Stomach (tissue), 4 donors: ENCODE results near the gene CREB5.

Source experiments
- POLR2A ChIP-seq, 4 donors: fragments of 450-650 bp; IDR thresholded peaks; one replicate each; pipeline ENCODE4 v1.6.1; 2016; ENCODE audit warnings: antibody characterized with exemption in 4 of 4, control low read depth in 2 of 4, mild to moderate bottlenecking in 1 of 4, moderate library complexity in 1 of 4
- POLR2AphosphoS5 ChIP-seq, 3 donors: sonication (generic); formaldehyde crosslinking; IDR thresholded peaks; one replicate each; pipeline ENCODE4 v1.6.1; 2016; ENCODE audit warnings: antibody characterized with exemption in 3 of 3
- TF ChIP-seq, protein P1 (sequence below), 7 experiments: fragments of 450-650 bp in 4 of 7; fragments of 200-600 bp in 3 of 7; sonication (generic) in 3 of 7; IDR thresholded peaks; one replicate each; pipeline ENCODE4 v1.5.1; 2016 to 2019; ENCODE audit warnings: antibody characterized with exemption in 7 of 7, control low read depth in 2 of 7, mild to moderate bottlenecking in 1 of 7

DNA sequence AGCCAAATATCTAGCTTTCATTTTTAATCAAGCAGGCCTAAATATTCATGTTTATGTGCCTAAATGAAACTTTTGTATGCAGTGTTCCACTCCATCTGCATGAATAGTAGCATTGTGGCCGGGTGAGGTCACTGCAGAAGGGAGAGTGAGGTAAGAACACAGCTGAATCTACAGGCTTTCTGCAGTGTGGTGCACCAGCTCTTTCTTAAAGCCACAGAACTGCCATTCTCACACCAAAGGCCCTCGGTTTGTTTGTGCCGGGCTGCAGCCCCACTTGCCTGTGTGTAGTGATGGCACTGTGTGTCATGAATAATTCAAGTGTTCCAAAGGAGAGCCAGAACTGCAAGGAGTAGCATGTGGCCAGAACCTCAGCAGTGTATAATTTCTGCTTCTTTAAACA is 341.7 kb downstream of the CREB5 start:
- no peak for TF ChIP-seq POLR2AphosphoS5 (IDR thresholded peaks at IDR 0.05)
- TF ChIP-seq, protein P1, sequence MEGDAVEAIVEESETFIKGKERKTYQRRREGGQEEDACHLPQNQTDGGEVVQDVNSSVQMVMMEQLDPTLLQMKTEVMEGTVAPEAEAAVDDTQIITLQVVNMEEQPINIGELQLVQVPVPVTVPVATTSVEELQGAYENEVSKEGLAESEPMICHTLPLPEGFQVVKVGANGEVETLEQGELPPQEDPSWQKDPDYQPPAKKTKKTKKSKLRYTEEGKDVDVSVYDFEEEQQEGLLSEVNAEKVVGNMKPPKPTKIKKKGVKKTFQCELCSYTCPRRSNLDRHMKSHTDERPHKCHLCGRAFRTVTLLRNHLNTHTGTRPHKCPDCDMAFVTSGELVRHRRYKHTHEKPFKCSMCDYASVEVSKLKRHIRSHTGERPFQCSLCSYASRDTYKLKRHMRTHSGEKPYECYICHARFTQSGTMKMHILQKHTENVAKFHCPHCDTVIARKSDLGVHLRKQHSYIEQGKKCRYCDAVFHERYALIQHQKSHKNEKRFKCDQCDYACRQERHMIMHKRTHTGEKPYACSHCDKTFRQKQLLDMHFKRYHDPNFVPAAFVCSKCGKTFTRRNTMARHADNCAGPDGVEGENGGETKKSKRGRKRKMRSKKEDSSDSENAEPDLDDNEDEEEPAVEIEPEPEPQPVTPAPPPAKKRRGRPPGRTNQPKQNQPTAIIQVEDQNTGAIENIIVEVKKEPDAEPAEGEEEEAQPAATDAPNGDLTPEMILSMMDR (IDR thresholded peaks at IDR 0.05): no peak
- no peak for TF ChIP-seq POLR2A (IDR thresholded peaks at IDR 0.05)
